HG03135 (cell line): ENCODE data around the gene DRG2.

Experiments used
- ATAC-seq: cut with Tn5 transposase; IDR thresholded peaks from one replicate; pipeline ENCODE4 v1.9.1; 2021; ENCODE audit warnings: mild to moderate bottlenecking, moderate library complexity; ENCODE audit not compliant: unreplicated experiment

Gene DRG2

DNA sequence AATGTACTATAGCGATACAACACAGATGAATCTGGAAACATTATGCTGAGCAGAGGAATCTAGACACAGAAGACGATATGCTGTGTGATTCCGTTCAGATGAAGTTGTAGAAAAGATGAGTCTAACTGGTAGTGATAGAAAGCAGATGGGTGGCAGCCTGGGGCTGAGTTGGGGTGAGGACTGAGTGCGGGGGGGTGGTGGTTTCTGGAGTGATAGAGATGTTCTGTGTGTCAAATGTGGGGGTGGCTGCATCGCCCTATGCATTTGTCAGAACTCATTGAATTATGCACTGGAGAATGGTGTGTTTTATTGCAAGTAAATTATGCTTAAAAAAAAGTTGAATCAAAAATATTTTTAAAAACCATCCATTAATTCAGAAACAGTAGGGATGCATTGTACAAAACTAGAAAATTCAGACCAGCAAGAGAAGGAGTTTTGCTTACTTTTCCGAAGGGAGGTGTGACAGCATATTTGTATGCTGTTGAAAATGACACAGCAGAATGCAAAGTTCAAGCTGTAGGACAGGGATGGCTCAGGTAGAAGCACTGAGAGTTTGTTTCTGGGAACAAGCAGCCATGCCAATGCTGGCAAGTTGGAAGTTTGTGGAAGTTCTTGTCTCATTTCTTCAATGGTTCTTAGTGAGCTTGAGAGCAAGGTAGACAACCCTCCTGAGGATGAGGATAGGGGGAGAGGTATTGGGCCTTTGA, 13.0 kb upstream of the DRG2 start:
- no peak for ATAC-seq

GRCh38 chr17:18076936-18077335, 10.8 kb upstream of the DRG2 start:
- ATAC-seq: no peak

DNA sequence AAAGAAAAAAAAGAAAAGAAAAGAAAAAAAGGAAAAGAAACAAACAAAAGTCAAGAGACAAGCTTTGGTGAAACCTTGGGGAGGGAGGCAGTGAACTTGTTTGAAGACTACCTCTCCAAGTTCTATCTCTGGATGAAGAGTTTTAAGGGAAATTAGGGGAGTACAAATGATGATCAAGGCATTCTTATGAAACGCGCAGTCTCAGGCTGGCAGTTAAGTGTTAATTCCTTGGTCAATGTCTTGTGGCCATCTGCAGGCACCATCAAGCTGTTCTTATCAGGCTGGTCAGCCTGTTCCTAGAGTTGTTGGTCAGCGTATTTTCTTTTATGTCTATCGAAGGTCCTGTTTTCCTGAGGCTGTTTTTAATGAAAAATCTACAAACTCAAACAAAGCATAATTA, 8.2 kb upstream of the DRG2 start:
- no peak for ATAC-seq

GRCh38 chr17:18084256-18084655, 3.5 kb upstream of the DRG2 start:
- ATAC-seq: no peak

DNA sequence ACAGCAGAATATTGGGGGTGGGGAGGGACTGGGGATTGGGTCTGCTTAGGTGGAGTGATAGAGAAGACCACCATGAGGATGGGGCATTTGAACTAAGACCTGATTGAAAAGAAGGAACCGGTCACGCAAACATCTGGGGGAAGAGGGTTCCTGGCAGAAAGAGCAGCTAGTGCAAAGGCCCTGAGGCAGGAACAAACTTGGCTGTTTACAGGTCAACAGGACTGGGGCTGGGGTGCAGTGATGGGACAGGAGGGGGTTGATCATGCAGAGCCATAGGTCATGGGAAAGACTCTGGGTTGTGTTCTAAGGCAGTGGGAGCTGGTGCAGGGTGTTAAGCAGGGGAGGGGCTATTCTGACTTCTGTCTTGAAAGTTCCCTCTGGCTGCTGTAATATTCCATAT, 1.9 kb downstream of the DRG2 start:
- ATAC-seq: no peak

DNA sequence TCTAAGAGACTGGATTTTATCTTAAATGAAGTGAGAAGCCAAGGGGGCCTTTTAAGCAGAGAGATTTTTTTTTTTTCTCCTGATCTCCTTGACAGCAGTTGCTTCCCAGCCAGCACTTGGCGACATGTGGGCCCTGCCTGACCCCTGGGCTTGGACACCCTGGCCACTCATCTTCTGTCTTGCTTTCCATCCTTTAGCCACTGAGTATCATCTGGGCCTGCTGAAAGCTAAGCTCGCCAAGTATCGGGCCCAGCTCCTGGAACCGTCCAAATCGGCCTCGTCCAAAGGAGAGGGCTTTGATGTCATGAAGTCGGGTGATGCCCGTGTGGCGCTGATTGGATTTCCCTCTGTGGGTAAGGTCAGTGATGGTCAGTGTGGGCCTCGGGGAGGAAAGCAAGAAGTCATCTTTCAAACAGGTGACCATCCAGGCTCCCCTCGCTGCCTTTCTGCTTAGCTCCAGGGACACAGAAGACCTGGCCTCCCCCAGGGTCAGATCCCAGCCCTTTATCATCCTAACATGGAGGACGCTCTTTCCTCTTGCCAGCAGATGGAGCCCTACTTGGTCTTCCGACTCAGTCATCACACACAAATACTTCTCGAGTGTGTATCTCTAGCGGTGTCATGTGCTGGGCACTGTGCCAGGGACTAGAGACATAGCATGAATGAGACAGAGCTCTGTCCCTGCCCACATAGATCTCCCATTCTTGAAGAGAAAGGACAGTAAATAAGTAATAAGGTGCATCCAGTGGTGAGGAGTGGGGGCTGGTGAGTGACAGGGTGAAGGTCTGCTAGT, 6.1 kb downstream of the DRG2 start:
- ATAC-seq: no peak

- no peak for ATAC-seq
Measured at GRCh38 chr17:18094409-18094807, 6.7 kb downstream of the DRG2 start.

- no peak for ATAC-seq
Measured at GRCh38 chr17:18099516-18099915, 11.8 kb downstream of the DRG2 start.

DNA sequence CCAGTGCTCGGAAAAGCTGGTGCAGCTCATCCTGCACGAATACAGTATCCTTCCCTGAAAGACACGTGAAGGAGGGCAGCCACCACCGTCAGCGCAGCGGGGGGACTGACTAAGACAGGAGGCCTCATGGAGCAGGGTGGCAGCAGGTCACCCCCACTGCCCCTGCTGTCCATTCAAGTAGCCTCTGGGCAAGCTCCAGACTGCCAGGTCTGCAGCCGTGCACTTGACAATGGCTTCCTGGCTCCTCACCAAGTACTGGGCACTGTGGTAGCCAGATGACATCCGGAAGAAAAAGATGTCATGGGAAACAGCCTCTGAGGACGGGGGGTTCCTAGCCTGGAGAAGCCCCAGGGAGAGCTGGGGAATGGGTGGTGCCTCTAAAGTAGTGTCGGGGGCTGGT, 12.9 kb downstream of the DRG2 start:
- ATAC-seq: no peak

- no peak for ATAC-seq
Measured at GRCh38 chr17:18101828-18102227, 14.1 kb downstream of the DRG2 start.

DNA sequence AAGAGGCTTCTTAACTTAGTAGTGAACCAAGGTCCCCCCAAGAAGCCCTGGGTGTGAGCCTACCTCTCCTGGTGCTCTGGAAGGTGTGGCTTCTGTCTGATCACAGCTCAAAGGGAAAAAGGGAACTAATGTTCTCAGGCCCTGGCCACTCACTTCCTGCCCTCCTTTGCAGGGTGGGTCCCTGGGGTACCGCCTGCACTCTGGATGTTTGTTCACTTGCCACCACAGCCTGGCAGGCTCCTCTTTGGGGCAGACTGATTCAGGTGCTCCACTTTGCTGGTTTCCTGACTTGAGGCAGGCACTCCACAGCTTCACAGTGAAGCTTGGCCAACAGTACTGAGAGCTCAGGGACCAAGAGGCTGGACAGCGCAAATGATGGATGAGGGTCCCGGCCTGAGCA, 14.9 kb downstream of the DRG2 start:
- ATAC-seq: no peak

DNA sequence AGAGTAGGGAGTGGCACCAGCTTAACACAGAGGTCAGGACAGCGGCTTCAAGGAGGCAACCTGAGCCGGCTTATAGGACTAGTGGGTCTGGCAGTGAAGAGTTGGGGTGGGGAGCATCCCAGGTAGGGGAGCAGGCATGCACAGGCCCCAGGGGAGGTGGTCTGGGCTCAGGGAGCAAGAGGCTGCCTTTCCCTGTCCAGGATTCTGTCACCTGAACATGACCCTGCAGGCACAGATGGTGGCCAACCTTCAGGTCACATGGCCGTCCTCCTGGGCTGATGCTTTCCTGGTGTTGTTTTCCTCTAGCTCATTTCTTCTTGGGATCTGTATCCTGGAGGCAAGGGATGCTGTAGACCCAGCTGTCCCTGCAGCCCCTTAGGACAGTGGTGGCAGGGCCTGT, 17.3 kb downstream of the DRG2 start:
- no peak for ATAC-seq

GRCh38 chr17:18105595-18105994, 17.8 kb downstream of the DRG2 start:
- ATAC-seq: no peak

- no peak for ATAC-seq
Measured at GRCh38 chr17:18106211-18106610, 18.5 kb downstream of the DRG2 start.

DNA sequence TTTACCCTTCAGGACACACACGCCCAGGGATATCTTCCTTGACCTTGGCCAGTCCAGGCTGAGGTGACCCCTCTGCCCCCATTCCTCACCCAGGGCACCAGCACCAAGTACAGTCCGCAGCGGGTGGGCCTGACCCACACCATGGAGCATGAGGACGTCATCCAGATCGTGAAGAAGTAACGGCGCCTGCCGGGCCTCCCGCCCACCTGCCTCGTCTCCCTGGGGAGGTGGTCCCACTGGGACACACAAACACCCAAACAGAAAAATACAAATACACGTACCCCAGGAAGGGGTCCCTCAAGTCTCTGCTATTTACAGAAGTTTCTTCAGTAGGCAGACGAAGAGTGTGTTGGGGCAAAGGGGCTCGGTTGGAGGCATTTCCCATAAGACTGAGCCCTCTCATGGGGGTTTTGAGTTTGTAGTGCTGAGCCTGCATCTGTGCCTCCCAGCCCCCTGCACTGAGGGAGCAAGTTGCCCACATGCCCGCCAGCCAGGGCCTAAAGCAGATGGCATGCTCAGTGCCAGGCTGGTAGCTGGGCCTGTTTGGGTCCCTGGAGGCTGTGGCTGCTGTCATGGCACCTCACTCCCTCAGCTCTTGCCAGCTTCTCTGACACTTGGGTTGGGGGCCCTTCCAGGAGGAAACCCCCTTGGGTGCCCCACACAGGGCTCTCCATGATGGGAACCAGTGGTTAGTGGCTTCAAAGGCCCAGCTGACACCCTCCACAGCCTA, 19.5 kb downstream of the DRG2 start:
- ATAC-seq: no peak

GRCh38 chr17:18107971-18108370, 20.2 kb downstream of the DRG2 start:
- no peak for ATAC-seq

GRCh38 chr17:18108401-18109312, 20.9 kb downstream of the DRG2 start, which contains the start of gene MYO15A:
Gene MYO15A, plus strand, starts transcription at chr17:18108756. Its CDS starts 10,045 bp downstream, at chr17:18118801.
- no peak for ATAC-seq

GRCh38 chr17:18109935-18110485, 22.3 kb downstream of the DRG2 start:
- ATAC-seq: no peak

DNA sequence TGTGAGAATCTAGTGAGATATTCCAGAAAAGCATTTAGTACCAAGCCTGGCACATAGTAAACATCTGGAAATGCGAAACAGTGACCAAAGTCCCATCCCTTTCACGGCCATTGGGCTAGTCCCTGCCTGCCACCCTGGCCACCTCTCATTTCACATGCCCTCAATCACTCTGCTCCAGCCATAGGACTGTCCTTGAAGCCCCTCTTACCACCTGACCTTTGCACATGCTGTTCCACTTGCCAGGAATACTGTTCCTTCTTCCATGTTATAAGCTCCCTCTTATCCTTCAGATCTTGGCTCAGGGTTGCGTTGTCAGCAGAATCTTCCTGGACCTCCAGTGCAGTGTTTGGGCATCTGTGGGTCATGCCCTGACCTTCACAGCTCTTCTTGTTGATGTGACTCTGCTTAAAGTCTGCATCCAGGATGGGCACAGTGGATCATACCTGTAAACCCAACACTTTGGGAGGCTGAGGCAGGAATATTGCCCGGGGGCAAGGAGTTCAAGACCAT, 22.9 kb downstream of the DRG2 start:
- no peak for ATAC-seq

GRCh38 chr17:18111330-18111971, 23.7 kb downstream of the DRG2 start:
- ATAC-seq: no peak
